ENCODE data around the gene CIAO1. TPM values are rescaled to one million over a fixed set of nuclear protein-coding genes. Genes with fewer than 3 reads are reported as not detected.

The CIAO1 gene
- 80.8 and 115 TPM in 2 replicates for total RNA-seq

GRCh38 chr2:96265840-96266679 lies at the start of gene CIAO1, which contains the start of gene TMEM127:
TSS of gene CIAO1 (plus strand) at chr2:96266225. CDS start at chr2:96266351, 126 bp downstream.
TSS of gene TMEM127 (minus strand) at chr2:96265997. CDS start at chr2:96265381, 616 bp downstream.

GRCh38 chr2:96305091-96305978 lies 39.3 kb downstream of the CIAO1 start, which contains the start of gene SNRNP200:
TSS of gene SNRNP200 (minus strand) at chr2:96305546. CDS start at chr2:96305437, 109 bp downstream.

Other genes with a start within 250 kb of the CIAO1 start
- 1.3 TPM in 2 replicates for gene GPAT2, start 231.3 kb upstream of the CIAO1 start, total RNA-seq
- not detected in 2 replicates for gene ADRA2B, start 149.7 kb upstream of the CIAO1 start, total RNA-seq
- not detected in 2 replicates for gene ASTL, start 127.7 kb upstream of the CIAO1 start, total RNA-seq
- gene DUSP2, start 120.8 kb upstream of the CIAO1 start, total RNA-seq: 0.57 TPM in 1 of 2 replicates, not detected in the other
- 80.1 and 253 TPM in 2 replicates for gene STARD7, start 57.4 kb upstream of the CIAO1 start, total RNA-seq
- gene TMEM127, start 228 bp upstream of the CIAO1 start, total RNA-seq: 34.6 and 55.1 TPM in 2 replicates
- 55.1 and 71.9 TPM in 2 replicates for gene SNRNP200, start 39.3 kb downstream of the CIAO1 start, total RNA-seq
- gene ITPRIPL1, start 59.1 kb downstream of the CIAO1 start, total RNA-seq: 0.22 and 1.7 TPM in 2 replicates
- gene NCAPH, start 69.5 kb downstream of the CIAO1 start, total RNA-seq: 1.1 and 37.7 TPM in 2 replicates
- not detected in 2 replicates for gene NEURL3, start 239.1 kb downstream of the CIAO1 start, total RNA-seq